GM21619 (cell line): ENCODE data around the gene IGF2.
"Not testable (repeated sequence)": the region's sequence is repeated elsewhere in the genome, so short reads cannot be mapped to it uniquely, and the experiment has no call there.

Source experiments
- ATAC-seq: cut with Tn5 transposase; IDR thresholded peaks from one replicate; pipeline ENCODE4 v1.9.1; 2021; ENCODE audit not compliant: unreplicated experiment

The IGF2 gene

GRCh38 chr11:2139123-2139521, at the start of gene IGF2:
Gene IGF2, minus strand, starts transcription at chr11:2139389. Its CDS starts 3,866 bp downstream, at chr11:2135523.
- ATAC-seq, result no peak

- ATAC-seq, result no peak
Measured at GRCh38 chr11:2188745-2189144, 49.6 kb upstream of the IGF2 start.

GRCh38 chr11:2187280-2187707, 48.1 kb upstream of the IGF2 start:
- ATAC-seq, result no peak

- no peak for ATAC-seq
Measured at GRCh38 chr11:2186669-2187279, 47.6 kb upstream of the IGF2 start.

- no peak for ATAC-seq
Measured at GRCh38 chr11:2185324-2186085, 46.3 kb upstream of the IGF2 start.

GRCh38 chr11:2182692-2183474, 43.7 kb upstream of the IGF2 start:
- no peak for ATAC-seq

GRCh38 chr11:2182075-2182474, 42.9 kb upstream of the IGF2 start:
- ATAC-seq, result no peak

- no peak for ATAC-seq
Measured at GRCh38 chr11:2180789-2181370, 41.7 kb upstream of the IGF2 start.

GRCh38 chr11:2180347-2180746, 41.2 kb upstream of the IGF2 start:
- no peak for ATAC-seq

GRCh38 chr11:2179516-2179915, 40.3 kb upstream of the IGF2 start:
- no peak for ATAC-seq

- ATAC-seq, result no peak
Measured at GRCh38 chr11:2178906-2179494, 39.8 kb upstream of the IGF2 start.

GRCh38 chr11:2178055-2178773, 39.0 kb upstream of the IGF2 start:
- not testable (repeated sequence) for ATAC-seq

GRCh38 chr11:2177076-2177475, 37.9 kb upstream of the IGF2 start:
- ATAC-seq, result no peak

GRCh38 chr11:2176389-2176900, 37.3 kb upstream of the IGF2 start:
- no peak for ATAC-seq

GRCh38 chr11:2175659-2176058, 36.5 kb upstream of the IGF2 start:
- ATAC-seq, result no peak

GRCh38 chr11:2174361-2174760, 35.2 kb upstream of the IGF2 start:
- ATAC-seq, result no peak

- no peak for ATAC-seq
Measured at GRCh38 chr11:2173761-2174160, 34.6 kb upstream of the IGF2 start.

GRCh38 chr11:2173150-2173693, 34.0 kb upstream of the IGF2 start:
- ATAC-seq, result no peak

- no peak for ATAC-seq
Measured at GRCh38 chr11:2172676-2173075, 33.5 kb upstream of the IGF2 start.

- ATAC-seq, result no peak
Measured at GRCh38 chr11:2171591-2172003, 32.4 kb upstream of the IGF2 start, which contains the start of gene TH. Gene TH, minus strand, starts transcription at chr11:2171815. Its CDS starts 29 bp downstream, at chr11:2171786.
